Measurements from ENCODE around the gene OGT.

OGT gene

DNA sequence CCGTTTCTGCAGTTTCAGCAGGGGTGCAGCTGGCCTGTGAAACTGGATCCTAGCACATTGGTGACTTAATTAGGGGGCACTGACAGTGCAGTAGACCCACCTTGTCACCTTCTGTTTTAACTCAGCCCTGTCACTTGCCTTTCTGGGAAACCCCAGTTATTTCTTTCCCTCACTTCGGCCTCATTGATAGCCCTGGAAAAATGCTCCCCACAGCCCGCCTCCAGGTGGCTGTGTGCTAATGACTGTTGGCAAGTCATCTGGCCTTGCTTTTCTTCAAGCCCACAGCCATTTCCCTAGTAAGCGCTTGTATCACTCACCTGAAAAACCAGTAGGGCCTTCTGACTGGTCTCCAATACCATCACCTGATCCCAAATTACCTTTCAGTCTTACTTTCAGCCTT lies 82.2 kb downstream of the OGT start:
- no peak for DNase-seq (ENCODE audit: low read depth in 2 of 2)
- TF ChIP-seq, protein P1, sequence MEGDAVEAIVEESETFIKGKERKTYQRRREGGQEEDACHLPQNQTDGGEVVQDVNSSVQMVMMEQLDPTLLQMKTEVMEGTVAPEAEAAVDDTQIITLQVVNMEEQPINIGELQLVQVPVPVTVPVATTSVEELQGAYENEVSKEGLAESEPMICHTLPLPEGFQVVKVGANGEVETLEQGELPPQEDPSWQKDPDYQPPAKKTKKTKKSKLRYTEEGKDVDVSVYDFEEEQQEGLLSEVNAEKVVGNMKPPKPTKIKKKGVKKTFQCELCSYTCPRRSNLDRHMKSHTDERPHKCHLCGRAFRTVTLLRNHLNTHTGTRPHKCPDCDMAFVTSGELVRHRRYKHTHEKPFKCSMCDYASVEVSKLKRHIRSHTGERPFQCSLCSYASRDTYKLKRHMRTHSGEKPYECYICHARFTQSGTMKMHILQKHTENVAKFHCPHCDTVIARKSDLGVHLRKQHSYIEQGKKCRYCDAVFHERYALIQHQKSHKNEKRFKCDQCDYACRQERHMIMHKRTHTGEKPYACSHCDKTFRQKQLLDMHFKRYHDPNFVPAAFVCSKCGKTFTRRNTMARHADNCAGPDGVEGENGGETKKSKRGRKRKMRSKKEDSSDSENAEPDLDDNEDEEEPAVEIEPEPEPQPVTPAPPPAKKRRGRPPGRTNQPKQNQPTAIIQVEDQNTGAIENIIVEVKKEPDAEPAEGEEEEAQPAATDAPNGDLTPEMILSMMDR (IDR thresholded peaks at IDR 0.05; ENCODE audit: low read depth, low read length), result no peak
- no peak overlapping the region for H3K4me3 ChIP-seq (replicated peaks in 1 of 2; ENCODE audit: low read depth in 2 of 2, low read length in 2 of 2)

DNA sequence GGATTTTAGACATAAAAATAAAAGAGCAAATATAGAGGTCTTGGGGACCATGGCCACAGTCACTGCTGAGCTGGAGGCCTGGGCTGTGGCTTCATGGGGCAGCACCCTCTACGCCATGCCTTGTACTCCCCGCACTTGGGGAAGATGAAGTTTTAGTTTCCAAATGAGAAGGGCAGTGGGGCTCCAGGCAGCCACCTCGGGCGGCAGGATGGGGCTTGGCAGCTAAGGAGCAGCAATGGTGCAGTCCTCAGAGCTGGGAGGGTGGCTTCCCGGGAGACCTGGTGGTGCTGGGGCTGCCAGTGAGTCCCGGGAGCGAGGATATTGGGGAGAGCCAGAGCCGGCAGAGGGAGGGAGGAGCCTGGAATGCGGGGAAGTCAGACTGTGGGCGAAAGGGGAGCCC lies 83.0 kb downstream of the OGT start:
- TF ChIP-seq, protein P1 (IDR thresholded peaks at IDR 0.05; ENCODE audit: low read depth, low read length), result no peak
- H3K4me3 ChIP-seq (replicated peaks in 1 of 2; ENCODE audit: low read depth in 2 of 2, low read length in 2 of 2), result no peak overlapping the region
- DNase-seq (ENCODE audit: low read depth in 2 of 2), result no peak

DNA sequence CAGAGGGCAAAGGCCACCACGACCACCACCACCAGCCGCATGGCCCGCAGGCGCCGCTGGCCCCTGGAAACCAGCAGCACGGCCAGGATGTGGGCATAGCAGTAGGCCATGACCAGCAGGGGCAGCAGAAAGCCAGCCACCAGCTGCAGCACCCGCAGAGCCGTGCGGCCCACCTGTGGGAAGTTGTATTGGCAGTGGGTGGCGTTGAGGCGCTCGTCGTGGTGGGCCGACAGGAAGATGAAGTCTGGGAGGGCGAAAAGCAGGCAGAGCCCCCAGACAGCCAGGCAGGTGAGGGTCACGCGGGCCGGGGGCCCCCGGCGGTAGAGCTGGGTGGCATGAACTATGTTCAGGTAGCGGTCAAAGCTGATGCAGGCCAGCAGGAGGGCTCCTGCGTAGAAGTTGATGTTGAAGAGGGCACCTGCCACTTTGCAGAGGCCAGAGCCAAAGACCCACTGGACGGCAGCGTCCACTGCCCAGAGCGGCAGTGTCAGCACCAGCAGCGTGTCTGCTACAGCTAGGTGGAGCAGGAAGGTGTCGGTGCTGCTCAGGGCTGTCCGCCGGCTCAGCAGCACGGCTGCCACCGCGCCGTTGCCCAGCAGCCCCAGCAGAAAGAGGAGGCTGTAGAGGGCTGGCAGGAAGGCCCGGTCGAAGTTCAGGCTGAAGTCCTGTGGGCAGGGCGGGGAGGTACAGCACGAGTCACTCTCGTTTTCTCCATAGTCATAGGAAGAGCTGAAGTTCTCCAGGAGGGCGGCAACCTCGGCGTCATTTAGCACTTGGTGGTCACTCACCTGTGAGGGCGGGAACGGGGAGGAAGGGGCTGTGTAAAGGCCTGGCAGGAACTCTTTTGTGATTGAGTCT lies 84.0 kb downstream of the OGT start:
- DNase-seq (ENCODE audit: low read depth in 2 of 2), result no peak
- TF ChIP-seq, protein P1 (IDR thresholded peaks at IDR 0.05; ENCODE audit: low read depth, low read length), result no peak
- no peak overlapping the region for H3K4me3 ChIP-seq (replicated peaks in 1 of 2; ENCODE audit: low read depth in 2 of 2, low read length in 2 of 2)

DNA sequence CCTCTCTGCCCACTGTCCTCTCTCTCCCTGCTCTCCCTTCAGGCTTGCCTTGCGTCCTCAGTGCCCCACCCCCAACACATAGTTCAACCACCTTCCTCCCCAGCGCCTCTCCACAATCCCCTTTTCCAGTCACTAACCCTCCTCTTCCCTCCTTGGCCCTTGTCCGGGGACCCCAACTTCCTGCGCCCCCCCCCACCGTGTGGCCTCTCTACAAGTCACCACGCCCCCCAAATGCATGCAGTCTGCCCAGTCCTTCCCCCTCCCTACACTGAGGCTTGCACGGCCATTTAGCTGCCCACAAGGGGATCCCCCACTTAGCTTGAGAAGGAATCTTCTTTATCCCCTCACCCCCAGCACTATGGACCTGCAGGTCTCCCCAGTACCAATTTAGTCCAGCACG lies 84.8 kb downstream of the OGT start:
- H3K4me3 ChIP-seq (replicated peaks in 1 of 2; ENCODE audit: low read depth in 2 of 2, low read length in 2 of 2), result no peak overlapping the region
- TF ChIP-seq, protein P1 (IDR thresholded peaks at IDR 0.05; ENCODE audit: low read depth, low read length), result no peak
- DNase-seq (ENCODE audit: low read depth in 2 of 2), result no peak

DNA sequence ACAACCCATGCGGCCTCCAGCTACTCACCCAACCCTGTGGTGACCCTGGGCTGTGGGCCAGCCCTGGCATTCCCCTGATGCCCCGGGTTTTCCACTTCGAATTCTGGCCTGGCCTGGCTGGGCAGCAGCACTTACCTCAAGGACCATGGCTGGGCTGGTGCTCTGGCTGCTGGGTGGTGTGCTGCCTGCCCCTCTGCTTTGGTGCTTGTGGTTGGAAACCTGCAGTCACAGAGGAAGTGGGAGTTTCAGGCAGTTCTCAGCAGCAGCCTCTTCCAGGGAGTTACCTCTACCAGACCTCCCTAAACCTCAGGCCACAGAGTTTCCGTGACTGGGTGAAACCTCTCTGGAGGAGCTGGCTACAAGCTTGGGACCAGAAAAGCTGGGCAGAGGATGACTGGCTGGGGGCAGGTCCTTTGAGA lies 85.4 kb downstream of the OGT start, which contains the start of gene CXCR3:
CXCR3 (minus strand) TSS at position 209 of the 419 bp plus-strand sequence; CDS start at position 147, 62 bp downstream.
- no peak within 1 kb of the TSS for H3K4me3 ChIP-seq (replicated peaks in 1 of 2; ENCODE audit: low read depth in 2 of 2, low read length in 2 of 2)
- DNase-seq (ENCODE audit: low read depth in 2 of 2), result no peak
- TF ChIP-seq, protein P1 (IDR thresholded peaks at IDR 0.05; ENCODE audit: low read depth, low read length), result no peak

DNA sequence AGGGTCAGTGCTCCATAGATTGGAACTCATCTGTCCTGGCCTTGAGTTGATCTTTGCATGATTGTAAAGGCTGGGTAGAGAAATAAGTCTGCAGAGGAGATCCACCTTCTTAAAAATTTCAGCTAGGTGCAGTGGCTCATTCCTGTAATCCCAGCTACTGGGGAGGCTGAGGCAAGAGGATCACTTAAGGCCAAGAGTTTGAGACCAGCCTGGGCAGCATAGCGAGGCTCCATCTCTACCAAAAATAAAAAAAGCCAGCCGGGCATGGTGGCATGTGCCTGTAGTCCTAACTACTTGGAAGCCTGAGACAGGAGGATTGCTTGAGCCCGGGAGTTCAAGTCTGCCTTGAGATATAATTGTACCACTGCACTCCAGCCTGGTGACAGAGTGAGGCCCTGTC lies 85.9 kb downstream of the OGT start:
- DNase-seq (ENCODE audit: low read depth in 2 of 2), result no peak
- H3K4me3 ChIP-seq (replicated peaks in 1 of 2; ENCODE audit: low read depth in 2 of 2, low read length in 2 of 2), result no peak overlapping the region
- TF ChIP-seq, protein P1 (IDR thresholded peaks at IDR 0.05; ENCODE audit: low read depth, low read length), result no peak
